HG03575 (cell line): ENCODE measurements around the gene AP4E1.
"Not testable (repeated sequence)": the region's sequence is repeated elsewhere in the genome, so short reads cannot be mapped to it uniquely, and the experiment has no call there.

ENCODE experiments used
- ATAC-seq: cut with Tn5 transposase; IDR thresholded peaks from one replicate; pipeline ENCODE4 v1.9.1; 2021; ENCODE audit not compliant: unreplicated experiment, insufficient number of reproducible peaks, low FRiP score; ENCODE audit errors: extremely low read depth

The AP4E1 gene

DNA sequence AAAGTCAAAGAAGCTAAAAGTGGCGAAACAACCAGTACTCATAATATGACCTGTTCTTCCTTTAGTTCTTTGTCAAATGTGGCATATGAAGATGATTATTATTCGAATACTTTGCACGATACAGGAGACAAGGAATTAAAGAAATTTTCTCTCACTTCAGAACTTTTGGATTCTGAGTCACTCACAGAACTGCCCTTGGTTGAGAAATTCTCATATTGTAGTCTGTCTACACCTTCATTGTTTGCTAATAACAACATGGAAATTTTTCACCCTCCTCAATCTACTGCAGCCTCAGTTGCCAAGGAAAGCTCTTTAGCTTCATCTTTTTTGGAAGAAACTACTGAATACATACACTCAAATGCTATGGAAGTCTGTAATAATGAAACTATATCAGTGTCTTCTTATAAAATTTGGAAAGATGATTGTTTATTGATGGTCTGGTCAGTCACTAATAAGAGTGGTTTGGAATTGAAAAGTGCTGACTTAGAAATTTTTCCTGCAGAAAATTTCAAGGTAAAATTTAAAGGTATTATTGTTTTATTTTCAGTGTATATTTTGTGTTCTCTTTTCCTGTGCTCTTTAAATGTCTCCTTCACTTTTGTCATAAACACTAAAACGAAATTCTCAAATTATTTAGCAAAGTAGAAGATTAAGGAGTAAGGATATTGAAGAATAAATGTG lies 89.0 kb downstream of the AP4E1 start:
- no peak for ATAC-seq

DNA sequence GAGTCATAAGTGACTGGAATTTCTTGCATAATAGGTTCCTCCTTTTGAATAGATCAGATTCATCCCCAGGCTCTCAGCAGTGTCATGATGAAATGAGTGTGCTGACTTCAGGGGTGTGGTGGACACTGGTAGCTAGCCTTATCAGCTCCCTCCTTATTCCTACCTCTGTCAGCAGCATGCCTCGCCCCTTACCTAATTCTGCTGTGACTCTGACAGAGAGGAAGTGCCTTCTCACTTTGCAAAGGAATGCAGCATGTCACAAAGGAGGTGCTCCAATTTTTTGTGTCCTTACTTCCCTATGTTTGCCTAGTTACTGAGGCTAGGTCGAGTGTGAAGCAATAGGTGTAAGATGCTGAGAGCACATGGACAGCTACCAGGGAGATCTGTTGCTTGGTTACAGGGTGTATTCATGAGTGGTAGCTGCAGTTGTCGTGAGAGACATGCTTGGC lies 95.6 kb downstream of the AP4E1 start:
- ATAC-seq, result no peak

DNA sequence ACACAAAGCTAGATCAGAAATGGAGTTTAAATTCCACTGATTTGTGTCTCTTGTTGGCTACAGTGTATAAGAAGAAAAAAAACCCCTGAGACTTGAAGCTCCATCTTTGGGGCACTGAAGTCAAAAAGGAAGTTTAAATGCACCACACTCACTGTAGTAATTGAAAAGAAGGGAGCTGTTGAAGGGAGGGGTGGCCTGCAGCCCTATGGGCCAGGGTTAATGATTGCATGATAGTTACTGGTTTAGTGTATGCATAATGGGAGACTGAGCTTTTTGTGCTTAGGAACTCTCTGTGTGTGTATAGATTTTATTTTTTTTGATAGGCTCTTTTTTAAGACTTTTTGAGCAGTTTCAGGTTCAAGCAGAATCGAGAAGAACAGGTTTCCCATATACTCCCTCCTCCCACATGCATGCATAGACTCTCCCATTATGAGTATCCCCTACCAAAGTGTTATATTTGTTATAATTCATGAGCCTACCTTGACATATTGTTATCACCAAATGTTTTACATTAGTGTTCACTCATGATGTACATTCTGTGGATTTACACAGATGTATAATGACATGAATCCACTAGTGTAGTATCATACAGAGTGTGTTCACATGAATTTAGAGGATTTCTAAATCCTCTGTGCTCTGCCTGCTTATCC lies 98.0 kb downstream of the AP4E1 start:
- no peak for ATAC-seq

DNA sequence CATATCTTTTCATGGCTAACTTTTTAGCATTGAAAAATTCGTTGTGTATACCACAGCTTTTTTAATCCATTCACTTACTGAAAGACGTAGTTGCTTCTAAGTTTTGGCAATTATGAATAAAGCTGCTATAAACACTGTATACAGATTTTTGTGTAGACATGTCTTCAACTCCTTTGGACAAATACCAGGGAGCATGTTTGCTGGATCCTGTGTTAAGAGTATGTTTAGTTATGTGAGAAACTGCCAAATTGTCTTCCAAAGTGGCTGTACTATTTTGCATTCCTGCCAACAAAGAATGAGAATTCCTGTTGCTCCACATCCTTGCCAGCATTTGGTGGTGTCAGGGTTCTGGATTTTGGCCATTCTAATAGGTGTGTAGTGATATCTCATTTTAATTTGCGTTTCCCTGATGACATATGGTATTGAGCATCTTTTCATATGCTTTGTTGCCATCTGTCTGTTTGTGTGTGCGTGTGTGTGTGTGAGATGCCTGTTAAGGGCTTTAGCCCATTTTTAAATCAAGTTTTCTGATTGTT lies 98.7 kb downstream of the AP4E1 start:
- no peak for ATAC-seq

DNA sequence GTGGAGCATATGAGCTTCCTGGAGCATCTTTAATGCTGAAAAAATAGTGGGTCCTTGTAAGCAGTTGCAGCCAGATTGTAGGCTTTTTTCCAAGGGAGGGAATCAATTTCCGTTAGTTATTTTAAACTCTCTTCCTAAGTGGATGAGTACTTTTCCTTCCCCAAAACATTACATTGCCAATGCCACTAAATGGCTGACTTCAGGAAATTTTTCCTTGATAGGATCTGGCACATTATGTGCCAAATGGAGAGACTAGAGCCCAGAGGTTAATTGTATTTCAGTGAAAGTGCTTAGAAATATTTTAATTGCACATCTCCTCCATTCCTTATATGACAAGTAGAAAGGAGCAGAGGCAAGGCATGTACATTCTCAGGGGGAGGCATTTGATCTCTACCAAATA lies 102.7 kb downstream of the AP4E1 start:
- ATAC-seq, result no peak

DNA sequence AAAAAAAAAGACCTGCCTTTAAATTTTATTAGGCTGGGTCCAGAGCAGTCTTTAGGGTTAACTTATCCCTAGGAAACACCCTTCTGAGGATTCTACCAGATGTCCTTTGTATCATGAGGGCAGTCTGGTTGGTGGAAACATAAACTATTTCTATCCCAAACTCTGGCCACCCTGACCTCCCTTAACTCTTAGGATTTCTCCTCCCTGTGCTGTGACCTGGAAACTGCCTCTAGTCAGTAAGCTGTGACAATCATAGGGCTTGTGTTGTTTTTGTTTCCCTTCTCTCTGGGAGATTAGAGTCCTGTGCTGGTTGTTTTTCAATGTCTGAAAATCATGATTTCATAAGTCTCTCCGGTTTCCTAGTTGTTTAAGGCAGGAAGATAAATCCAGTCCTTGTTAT lies 108.1 kb downstream of the AP4E1 start:
- no peak for ATAC-seq

DNA sequence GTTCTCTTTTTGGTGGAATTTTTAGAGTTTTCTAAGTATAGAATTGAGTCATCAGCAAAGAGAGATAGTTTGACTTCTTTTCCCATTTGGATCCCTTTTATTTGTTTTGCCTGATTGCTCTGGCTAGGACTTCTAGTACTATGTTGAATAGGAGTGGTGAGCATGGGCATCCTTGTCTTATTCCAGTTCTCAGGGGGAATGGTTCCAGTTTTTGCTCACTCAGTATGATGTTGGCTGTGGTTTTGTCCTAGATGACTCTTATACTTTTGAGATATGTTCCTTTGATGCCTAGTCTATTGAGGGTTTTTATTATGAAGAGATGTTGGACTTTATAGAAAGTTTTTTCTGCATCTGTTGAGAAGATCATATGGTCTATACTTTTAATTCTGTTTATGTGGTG lies 113.7 kb downstream of the AP4E1 start:
- no peak for ATAC-seq

DNA sequence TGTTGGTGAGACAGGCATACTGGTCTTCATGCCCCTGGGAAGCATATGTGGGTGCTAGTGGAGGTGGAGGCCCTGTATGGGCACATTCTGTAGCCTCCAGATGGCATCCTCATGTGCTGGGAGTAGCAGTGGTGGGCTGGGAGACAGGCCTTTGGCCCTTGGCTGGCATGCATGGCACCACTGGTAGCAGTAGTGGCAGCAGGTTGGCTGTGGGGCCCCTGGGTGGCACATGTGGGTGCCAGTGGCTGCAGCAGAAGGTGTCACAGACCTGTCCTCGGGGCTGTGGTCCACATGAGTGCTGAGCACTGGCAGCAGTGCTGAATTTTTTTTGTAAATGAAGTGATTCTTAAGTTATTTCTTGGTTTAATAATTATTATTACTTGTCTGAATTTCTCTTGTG lies 115.0 kb downstream of the AP4E1 start:
- no peak for ATAC-seq

DNA sequence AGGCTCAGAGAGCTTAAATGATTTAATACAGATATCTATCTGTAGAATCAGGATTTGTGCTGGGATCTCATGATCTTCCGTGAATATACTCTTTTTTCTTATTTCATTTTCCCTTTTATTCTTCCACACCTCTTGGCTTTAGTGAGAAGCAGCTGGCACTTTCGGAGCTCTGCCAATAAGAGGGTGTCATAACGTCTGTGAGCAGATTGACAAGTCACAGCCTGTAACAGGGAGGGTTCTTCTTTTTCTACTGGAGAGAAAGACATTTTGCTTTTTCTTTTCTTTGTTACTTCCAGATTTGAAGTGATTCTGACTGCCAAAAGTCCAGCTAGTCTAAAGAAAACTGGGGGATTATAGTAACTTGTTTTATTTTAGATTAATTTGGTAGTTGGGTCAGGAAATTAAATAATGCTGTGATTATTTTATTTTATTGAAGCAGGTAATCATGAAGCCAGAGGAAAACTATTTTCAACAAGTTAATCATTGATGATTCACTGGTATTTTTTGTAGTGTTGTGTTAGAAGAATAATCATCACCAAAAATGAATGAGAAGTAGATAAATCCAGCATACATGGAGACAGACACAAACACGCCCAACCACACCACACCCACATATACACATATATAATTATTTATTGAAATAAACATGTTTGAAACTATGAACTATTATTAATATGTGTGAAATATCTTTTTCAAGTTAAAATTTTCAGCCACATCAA lies 116.4 kb downstream of the AP4E1 start:
- no peak for ATAC-seq

DNA sequence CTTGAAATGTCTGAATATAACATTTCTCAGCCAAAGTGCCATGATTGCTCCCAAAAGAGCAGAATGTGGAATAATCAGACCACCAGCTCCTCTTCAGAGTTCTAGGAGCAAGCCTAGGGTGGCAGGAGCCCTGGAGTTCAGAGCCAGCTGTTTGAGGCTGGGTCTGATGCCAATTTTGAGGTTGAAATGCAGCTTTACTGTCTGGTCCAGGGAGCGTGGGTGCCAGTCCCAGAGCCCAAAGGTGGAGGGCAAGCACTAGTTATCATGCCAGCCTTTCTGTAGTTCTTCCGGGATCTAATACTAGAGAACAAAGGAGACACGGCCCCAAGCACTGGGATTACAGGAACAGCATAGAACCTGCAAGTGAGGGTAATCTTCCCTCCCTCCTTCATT lies 117.0 kb downstream of the AP4E1 start:
- ATAC-seq, result no peak

DNA sequence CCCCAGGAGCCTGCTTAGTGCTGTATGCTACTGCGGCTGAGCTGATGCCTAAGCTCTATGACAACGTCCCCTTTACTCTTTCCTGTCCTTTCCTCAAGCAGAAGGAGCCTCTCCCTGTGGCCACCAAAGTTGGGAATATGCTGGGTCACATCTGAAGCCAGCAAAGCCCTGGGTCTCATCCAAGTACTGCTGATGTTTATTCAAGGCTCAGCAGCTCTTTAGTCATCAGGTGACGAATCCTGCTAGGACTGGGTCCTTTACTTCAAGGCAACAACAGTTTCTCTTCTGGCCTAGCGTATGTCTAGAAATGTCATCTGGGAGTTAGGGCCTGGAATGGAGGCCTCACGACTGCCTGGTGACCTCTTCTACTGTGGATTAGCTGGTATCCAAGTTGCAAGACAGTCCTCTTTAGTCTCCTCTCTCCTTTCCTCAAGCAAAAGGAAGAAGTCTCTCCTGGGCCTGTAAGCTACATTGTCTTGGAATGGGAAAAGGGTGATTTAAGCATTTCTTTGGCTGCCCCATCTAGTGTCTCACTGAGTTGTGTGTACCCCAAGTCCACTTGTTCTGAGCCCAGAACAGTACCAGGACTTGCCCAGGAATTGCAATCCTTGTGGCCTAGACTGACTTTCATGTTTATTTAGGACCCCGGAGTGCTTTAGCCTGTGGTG lies 122.3 kb downstream of the AP4E1 start:
- ATAC-seq, result no peak

DNA sequence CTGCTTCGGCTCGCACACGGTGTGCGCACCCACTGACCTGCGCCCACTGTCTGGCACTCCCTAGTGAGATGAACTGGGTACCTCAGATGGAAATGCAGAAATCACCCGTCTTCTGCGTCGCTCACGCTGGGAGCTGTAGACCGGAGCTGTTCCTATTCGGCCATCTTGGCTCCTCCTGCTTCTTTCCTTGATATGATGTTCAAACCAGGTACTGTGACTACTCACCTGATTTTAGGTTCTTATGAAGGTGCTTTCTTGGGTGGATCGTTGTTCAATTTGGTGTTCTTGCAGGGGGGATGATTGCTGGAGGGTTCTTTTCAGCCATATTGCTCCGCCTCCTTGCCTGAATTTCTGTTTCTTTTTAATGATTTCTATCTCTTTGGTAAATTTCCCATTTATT lies 129.0 kb downstream of the AP4E1 start:
- not testable (repeated sequence) for ATAC-seq

DNA sequence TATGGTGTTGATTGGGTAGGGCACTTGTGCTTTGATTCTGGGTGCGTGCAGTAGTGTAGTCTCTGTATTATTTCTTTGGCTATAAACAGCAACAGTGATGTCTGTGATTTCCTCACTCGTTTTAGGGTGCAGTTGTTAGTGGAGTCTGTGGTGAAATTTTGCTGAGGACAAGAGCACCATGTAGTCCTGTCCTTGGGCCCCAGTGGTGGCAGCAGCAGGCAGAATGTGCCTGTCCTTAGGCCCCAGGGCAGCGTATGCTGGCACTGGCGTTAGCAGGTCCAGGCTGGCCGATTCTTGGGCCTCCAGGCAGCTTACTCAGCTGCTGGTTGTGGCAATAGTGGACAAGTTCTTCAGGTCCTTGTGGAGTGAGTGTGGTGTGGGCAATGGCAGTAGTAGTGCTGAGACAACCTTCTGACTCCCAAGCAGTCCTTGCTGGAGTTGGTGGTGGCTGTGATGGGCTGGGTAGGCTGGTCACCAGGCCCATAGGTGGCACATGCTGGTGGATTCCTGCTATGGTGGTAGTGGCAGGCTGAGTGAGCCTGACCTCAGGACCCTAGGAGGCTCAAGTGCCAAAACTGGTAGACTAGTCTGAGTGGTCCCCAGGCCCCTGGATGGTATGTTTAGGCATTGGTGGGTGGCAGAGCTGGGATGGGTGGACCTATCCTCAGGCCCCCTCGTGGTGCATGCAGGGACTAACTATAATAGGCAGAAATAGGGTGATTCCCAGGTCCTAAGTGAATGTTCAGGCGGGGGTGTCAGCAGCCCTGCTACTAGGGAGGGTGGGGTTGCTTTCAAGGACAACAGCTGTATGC lies 129.9 kb downstream of the AP4E1 start:
- ATAC-seq, result no peak

DNA sequence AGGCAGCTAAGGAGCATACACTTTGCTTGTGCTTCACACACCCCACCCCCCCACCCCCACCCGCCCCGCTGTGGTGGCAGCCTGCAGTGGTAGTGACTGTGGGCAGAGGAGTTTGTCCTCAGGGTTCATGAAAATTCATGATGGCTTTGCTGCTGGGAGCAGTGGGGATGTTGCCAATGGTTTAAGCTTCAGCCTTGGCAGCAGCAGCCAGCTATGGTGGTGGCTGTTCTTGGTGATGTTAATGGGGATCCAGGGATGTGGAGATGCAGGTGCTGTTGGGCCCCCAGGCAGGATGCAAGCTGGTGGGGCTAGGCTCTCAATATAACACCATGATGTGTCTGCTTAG lies 130.5 kb downstream of the AP4E1 start:
- ATAC-seq, result no peak

DNA sequence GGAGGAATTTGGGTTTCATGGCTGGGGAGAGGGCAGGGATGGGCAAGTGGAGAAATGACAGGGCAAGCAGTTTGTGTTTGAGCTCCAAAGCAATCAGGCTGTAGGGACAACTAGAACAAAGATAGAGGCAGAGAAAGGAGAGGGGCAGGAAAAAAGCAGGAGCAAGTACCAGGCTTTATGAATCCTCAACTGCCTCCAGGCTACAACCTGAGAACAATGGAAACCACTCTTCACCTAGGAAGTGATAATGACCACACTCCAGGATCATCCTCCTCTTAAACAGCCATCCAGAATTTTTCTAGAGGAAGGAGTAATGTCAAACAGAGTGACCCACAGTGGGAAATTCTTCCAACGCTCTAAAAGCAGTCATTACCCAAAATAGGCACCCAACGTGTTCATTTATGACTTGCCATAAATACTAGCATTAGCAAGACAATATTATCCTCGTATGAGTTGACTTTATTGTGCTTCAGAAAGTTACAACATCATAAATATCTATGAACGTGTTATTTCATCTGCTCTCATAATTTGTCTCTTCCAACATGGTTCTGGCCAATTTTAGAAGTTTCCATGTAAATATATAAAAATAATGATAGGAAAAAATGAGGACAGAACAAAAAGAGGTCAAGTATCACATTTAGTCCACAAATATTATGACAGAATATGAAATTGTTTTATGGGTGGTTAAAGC lies 135.7 kb downstream of the AP4E1 start:
- no peak for ATAC-seq

DNA sequence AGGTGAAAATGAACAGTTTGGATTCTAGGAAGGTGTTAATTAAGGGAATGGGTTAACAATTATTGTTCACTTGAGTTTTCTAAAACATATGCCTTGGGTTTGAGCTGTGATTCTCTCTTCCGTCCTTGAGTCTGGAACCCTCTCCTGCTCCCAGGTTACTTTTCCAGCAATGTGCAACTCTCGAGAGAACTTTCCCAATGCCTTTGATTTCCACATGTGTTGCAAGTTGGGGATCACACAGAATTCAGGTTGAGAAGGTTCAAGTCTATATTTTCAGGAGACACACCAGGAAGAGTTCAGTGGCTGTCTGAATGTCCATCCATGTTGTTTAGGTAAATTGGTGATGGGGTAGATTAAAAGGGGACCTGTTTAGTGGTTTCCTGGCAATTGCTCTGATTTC lies 137.5 kb downstream of the AP4E1 start:
- no peak for ATAC-seq

DNA sequence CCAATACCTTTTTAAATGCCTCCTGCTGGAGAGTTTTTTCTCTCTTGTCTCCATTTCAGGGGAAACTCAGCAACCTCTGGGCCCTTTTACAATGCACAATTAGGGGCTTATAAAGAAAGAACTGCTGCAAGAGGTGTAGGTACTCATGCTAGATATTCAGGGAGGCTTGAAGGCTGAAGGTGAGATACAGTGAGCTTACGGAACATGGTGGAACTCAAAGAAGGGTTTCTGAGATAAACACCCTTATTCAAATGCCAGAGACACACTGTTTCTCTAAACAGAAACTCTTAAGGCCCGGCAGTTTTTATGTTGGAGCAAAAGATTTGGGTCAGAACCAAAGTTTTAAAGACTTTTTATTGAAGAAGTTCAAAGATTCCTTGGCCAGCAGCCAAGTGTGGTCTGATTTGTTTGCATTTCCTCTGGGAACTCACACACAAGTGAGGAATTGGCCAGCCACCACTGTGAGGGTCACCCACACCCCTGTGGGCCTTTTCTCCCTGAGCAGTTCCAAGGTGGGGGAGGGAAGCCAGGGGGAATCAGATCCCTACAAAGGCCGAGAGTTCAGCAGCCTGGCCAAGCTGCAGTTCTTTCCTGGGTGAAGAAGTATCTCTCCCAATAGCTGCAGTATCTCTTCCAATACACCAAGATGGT lies 138.4 kb downstream of the AP4E1 start:
- no peak for ATAC-seq

DNA sequence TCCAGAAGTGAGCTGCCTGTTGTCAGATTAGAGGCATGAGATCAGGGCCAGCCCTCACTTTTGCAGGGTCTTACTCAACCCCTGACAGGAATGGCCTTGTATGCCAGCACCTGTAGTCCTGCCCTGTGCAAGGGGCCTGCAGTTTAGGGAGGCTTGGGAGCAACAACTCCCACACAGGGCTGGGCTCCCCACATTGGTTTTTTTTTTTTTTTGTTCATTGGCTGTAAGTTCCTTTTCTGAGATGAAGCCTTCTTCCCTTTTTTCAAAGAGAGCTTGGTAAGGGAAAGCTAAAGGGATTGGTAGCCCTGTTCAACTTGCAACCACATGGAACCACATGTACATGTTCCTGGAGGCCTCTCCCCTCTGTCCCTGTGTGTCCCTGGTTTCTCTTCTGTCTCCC lies 139.8 kb downstream of the AP4E1 start:
- ATAC-seq, result no peak
